GM23338 (cell line): ENCODE data around the gene MYO16.

ENCODE experiments used
- CREB1 ChIP-seq: fragments of 250-450 bp; sonication (Bioruptor Pico); IDR thresholded peaks from 2 replicates; pipeline ENCODE4 v1.5.0; 2020; ENCODE audit warnings: low read depth, mild to moderate bottlenecking, moderate library complexity
- CTCF ChIP-seq, 2 experiments: fragments of 200-600 bp in 1 of 2; sonication (generic) in 1 of 2; conservative IDR thresholded peaks; 2 replicates each; pipeline versions ENCODE4 v1.5.1 to v1.6.1; 2016 to 2017; ENCODE audit warnings: antibody characterized with exemption in 2 of 2, low read depth in 2 of 2, mild to moderate bottlenecking in 2 of 2, moderate library complexity in 1 of 2
- EZH2 ChIP-seq: fragments of 200-600 bp; sonication (generic); IDR thresholded peaks from one replicate; pipeline ENCODE4 v1.8.0; 2017; ENCODE audit warnings: antibody characterized with exemption, mild to moderate bottlenecking, low read depth; ENCODE audit not compliant: unreplicated experiment
- EZH2phosphoT487 ChIP-seq: fragments of 200-600 bp; sonication (generic); IDR thresholded peaks from one replicate; pipeline ENCODE4 v1.8.1; 2018; ENCODE audit warnings: antibody characterized with exemption; ENCODE audit not compliant: unreplicated experiment
- JUNB ChIP-seq: IDR thresholded peaks from one replicate; pipeline ENCODE4 v1.6.1; 2016; ENCODE audit warnings: antibody characterized with exemption; ENCODE audit not compliant: unreplicated experiment
- POLR2AphosphoS5 ChIP-seq: IDR thresholded peaks from 2 replicates; pipeline ENCODE4 v1.6.1; 2016; ENCODE audit warnings: antibody characterized with exemption, low read depth
- TF ChIP-seq, protein P1 (sequence below): IDR thresholded peaks from one replicate; pipeline ENCODE4 v1.6.1; 2018; ENCODE audit warnings: antibody characterized with exemption; ENCODE audit not compliant: unreplicated experiment

DNA sequence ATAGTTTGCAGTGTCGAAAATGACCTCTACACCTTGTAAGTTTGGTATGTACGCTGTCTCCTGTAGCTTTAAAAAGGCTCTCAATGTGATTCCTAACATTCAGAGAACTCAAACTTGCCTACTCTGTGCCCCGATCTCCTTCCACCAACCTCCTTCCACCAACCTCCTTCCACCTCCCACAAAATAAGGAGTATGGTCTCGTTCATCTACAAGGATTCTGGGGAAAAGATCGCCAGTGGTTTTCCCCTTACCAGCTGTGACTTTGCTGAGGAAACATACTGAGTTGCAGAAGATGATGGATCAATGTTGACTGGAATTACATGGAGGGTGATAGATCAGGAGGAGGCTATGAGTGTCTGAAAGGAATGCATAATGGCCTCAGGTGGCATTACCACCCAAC lies 16.0 kb downstream of the MYO16 start:
- TF ChIP-seq EZH2phosphoT487 (no peak), CTCF (conservative IDR thresholded peaks at IDR 0.05; ENCODE audit: low read depth in 2 of 2) (no peak), EZH2 (no peak), POLR2AphosphoS5 (no peak), CREB1 (CRISPR knock-in tag) (no peak), JUNB (no peak)
- TF ChIP-seq, protein P1, sequence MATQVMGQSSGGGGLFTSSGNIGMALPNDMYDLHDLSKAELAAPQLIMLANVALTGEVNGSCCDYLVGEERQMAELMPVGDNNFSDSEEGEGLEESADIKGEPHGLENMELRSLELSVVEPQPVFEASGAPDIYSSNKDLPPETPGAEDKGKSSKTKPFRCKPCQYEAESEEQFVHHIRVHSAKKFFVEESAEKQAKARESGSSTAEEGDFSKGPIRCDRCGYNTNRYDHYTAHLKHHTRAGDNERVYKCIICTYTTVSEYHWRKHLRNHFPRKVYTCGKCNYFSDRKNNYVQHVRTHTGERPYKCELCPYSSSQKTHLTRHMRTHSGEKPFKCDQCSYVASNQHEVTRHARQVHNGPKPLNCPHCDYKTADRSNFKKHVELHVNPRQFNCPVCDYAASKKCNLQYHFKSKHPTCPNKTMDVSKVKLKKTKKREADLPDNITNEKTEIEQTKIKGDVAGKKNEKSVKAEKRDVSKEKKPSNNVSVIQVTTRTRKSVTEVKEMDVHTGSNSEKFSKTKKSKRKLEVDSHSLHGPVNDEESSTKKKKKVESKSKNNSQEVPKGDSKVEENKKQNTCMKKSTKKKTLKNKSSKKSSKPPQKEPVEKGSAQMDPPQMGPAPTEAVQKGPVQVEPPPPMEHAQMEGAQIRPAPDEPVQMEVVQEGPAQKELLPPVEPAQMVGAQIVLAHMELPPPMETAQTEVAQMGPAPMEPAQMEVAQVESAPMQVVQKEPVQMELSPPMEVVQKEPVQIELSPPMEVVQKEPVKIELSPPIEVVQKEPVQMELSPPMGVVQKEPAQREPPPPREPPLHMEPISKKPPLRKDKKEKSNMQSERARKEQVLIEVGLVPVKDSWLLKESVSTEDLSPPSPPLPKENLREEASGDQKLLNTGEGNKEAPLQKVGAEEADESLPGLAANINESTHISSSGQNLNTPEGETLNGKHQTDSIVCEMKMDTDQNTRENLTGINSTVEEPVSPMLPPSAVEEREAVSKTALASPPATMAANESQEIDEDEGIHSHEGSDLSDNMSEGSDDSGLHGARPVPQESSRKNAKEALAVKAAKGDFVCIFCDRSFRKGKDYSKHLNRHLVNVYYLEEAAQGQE, result no peak
